CD4-positive, alpha-beta T cell treated with Interleukin-15 for 4 hours (primary cell): ENCODE results near the gene LGALS13.

Experiments used
- DNase-seq: peaks from one replicate; pipeline ENCODE4 v3.0.0-alpha.2; 2020; ENCODE audit warnings: low spot score

Gene LGALS13

GRCh38 chr19:39602224-39602623 lies at the start of gene LGALS13:
LGALS13 (plus strand) TSS chr19:39602524; CDS start chr19:39602569, 45 bp downstream.
- no peak for DNase-seq

GRCh38 chr19:39553082-39553652 lies 49.2 kb upstream of the LGALS13 start:
- DNase-seq: no peak

- DNase-seq: no peak
Measured at GRCh38 chr19:39554701-39555311, 47.5 kb upstream of the LGALS13 start.

- DNase-seq: no peak
Measured at GRCh38 chr19:39555883-39556282, 46.4 kb upstream of the LGALS13 start.

- peak; percentile 25 for DNase-seq
Measured at GRCh38 chr19:39557811-39558623, 44.3 kb upstream of the LGALS13 start.

GRCh38 chr19:39558624-39559117 lies 43.7 kb upstream of the LGALS13 start:
- DNase-seq: peak; percentile 27

- DNase-seq: no peak
Measured at GRCh38 chr19:39563408-39563807, 38.9 kb upstream of the LGALS13 start.

- no peak for DNase-seq
Measured at GRCh38 chr19:39566064-39566463, 36.3 kb upstream of the LGALS13 start.

GRCh38 chr19:39568604-39569003 lies 33.7 kb upstream of the LGALS13 start:
- no peak for DNase-seq

- DNase-seq: no peak
Measured at GRCh38 chr19:39582442-39582841, 19.9 kb upstream of the LGALS13 start.

GRCh38 chr19:39582891-39583625 lies 19.3 kb upstream of the LGALS13 start:
- no peak for DNase-seq

GRCh38 chr19:39587496-39587895 lies 14.8 kb upstream of the LGALS13 start:
- no peak for DNase-seq

- no peak for DNase-seq
Measured at GRCh38 chr19:39588066-39588465, 14.3 kb upstream of the LGALS13 start.

GRCh38 chr19:39590265-39590664 lies 12.1 kb upstream of the LGALS13 start:
- DNase-seq: no peak

GRCh38 chr19:39592381-39592780 lies 9.9 kb upstream of the LGALS13 start:
- no peak for DNase-seq

GRCh38 chr19:39595950-39596349 lies 6.4 kb upstream of the LGALS13 start:
- no peak for DNase-seq

GRCh38 chr19:39596911-39597310 lies 5.4 kb upstream of the LGALS13 start:
- DNase-seq: no peak

- no peak for DNase-seq
Measured at GRCh38 chr19:39599116-39599515, 3.2 kb upstream of the LGALS13 start.

- no peak for DNase-seq
Measured at GRCh38 chr19:39603825-39604224, 1.5 kb downstream of the LGALS13 start.

GRCh38 chr19:39607021-39607420 lies 4.7 kb downstream of the LGALS13 start:
- no peak for DNase-seq

GRCh38 chr19:39607561-39607960 lies 5.2 kb downstream of the LGALS13 start:
- DNase-seq: no peak

- DNase-seq: no peak
Measured at GRCh38 chr19:39613597-39613996, 11.3 kb downstream of the LGALS13 start.
